Upper lobe of left lung (tissue), 4 donors: ENCODE data around the gene HELZ2.

Source experiments
- POLR2A ChIP-seq, 4 donors: fragments of 450-650 bp; IDR thresholded peaks; one replicate each; pipeline ENCODE4 v1.5.1; 2016 to 2017; ENCODE audit warnings: antibody characterized with exemption in 4 of 4, mild to moderate bottlenecking in 2 of 4
- POLR2AphosphoS5 ChIP-seq, 2 donors: sonication (generic); formaldehyde crosslinking; IDR thresholded peaks; one replicate each; pipeline ENCODE4 v1.5.1; 2017; ENCODE audit warnings: antibody characterized with exemption in 2 of 2
- TF ChIP-seq, protein P1 (sequence below), 6 experiments: fragments of 450-650 bp in 4 of 6; fragments of 200-600 bp in 2 of 6; sonication (generic) in 2 of 6; IDR thresholded peaks; one replicate each; pipeline ENCODE4 v1.5.1; 2016 to 2019; ENCODE audit warnings: antibody characterized with exemption in 6 of 6

DNA sequence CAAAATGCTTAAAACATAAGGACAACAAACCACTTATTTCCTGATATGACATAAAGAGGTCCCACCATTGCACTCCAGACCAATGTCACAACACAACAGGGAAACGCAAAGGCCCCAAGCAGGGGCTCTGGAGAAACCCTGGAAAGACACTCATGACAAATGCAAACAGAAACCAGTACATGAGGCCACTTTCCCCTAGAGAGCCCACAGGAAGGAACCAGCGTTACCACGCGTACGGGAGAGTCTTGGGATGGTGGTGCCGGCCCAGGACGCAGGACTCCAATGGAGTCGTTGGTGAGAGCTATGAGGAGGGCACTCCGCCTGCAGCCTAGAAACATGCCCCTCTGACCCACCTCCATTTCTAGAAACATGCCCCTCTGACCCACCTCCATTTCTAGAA lies 32.6 kb upstream of the HELZ2 start:
- no peak for TF ChIP-seq POLR2AphosphoS5 (IDR thresholded peaks at IDR 0.05)
- TF ChIP-seq, protein P1, sequence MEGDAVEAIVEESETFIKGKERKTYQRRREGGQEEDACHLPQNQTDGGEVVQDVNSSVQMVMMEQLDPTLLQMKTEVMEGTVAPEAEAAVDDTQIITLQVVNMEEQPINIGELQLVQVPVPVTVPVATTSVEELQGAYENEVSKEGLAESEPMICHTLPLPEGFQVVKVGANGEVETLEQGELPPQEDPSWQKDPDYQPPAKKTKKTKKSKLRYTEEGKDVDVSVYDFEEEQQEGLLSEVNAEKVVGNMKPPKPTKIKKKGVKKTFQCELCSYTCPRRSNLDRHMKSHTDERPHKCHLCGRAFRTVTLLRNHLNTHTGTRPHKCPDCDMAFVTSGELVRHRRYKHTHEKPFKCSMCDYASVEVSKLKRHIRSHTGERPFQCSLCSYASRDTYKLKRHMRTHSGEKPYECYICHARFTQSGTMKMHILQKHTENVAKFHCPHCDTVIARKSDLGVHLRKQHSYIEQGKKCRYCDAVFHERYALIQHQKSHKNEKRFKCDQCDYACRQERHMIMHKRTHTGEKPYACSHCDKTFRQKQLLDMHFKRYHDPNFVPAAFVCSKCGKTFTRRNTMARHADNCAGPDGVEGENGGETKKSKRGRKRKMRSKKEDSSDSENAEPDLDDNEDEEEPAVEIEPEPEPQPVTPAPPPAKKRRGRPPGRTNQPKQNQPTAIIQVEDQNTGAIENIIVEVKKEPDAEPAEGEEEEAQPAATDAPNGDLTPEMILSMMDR (IDR thresholded peaks at IDR 0.05): no peak
- TF ChIP-seq POLR2A (IDR thresholded peaks at IDR 0.05): no peak
